Measurements from ENCODE around the gene TSEN15.
A peak's percentile ranks its signal among the peaks of the same experiment; 100 is the strongest.

DNA sequence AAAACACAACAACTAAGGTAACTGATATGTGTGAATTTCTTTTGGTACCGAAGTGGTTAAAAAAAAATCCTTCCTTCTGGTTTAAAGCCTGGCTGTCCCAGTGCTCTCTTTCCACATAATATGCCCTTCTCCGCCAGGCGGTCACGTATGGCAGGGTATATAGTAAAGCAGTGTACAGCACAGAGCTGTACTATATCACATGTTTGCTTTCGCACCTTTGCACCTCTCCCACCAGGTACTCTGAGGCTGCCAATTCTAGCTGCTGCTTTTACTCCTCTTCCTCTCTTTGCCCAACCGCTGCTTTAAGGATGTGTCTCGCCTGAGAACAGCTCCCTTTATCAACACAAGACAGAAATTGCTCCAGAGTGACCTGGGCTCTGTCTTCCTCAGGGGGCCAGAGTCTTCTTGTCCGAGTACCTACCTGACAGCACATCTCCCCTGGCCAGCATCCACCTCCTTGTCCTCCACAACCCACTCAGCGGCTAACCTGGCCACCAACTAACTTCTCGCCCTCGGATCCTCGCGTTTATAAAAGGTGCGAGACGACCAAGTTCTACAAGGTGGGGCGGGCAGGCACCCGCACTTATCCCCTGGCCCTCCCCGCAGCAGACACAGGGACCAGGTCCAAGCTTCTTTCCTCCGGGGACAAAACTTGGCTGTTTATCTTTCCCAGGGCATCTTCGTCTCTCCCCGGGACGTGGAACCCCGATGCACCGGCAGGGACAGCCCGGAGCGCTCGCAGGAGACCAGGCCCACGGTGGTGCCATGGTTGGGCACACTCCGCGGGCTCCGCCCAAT, 15.6 kb upstream of the TSEN15 start:
- TF ChIP-seq, protein P1, sequence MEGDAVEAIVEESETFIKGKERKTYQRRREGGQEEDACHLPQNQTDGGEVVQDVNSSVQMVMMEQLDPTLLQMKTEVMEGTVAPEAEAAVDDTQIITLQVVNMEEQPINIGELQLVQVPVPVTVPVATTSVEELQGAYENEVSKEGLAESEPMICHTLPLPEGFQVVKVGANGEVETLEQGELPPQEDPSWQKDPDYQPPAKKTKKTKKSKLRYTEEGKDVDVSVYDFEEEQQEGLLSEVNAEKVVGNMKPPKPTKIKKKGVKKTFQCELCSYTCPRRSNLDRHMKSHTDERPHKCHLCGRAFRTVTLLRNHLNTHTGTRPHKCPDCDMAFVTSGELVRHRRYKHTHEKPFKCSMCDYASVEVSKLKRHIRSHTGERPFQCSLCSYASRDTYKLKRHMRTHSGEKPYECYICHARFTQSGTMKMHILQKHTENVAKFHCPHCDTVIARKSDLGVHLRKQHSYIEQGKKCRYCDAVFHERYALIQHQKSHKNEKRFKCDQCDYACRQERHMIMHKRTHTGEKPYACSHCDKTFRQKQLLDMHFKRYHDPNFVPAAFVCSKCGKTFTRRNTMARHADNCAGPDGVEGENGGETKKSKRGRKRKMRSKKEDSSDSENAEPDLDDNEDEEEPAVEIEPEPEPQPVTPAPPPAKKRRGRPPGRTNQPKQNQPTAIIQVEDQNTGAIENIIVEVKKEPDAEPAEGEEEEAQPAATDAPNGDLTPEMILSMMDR (IDR thresholded peaks at IDR 0.05), result peak in 1 of 6 experiments; percentile 24
- TF ChIP-seq POLR2A (IDR thresholded peaks at IDR 0.05), result no peak
